Measurements from ENCODE around the gene TSPEAR. TPM values are rescaled to one million over a fixed set of nuclear protein-coding genes. Genes with fewer than 3 reads are reported as not detected.

TSPEAR gene
- total and polyA plus RNA-seq, 5 experiments from 2014 or later, result 0.07 TPM; not detected in 4

- POLR2A ChIA-PET, result interaction anchor here (0.6 kb wide), 1 partner anchor 261 kb away, joined by 7 read pairs; no protein-coding TSS in a partner anchor
- H3K4me3 Mint-ChIP-seq, result no peak overlapping the region
Observed at GRCh38 chr21:44533121-44533890, 178.1 kb downstream of the TSPEAR start.

GRCh38 chr21:44532712-44533111 lies 178.7 kb downstream of the TSPEAR start:
- no peaks in the 10 kb centered on the region for H3K36me3 Mint-ChIP-seq
- POLR2A ChIA-PET, result interaction anchor here (0.6 kb wide), 1 partner anchor 262 kb away, joined by 7 read pairs; no protein-coding TSS in a partner anchor
- H3K27ac Mint-ChIP-seq, result peak overlapping the region in 1 of 10 donors; percentile 34

More at GRCh38 chr21:44533121-44533890, 178.1 kb downstream of the TSPEAR start:
- H3K9me3 Mint-ChIP-seq, result no peaks in the 10 kb centered on the region
- peak in 1 of 10 donors; percentile 52 for DNase-seq
- peak overlapping the region in 1 of 10 donors; percentile 56 for H3K27ac Mint-ChIP-seq
- peaks cover 0 to 7% (median 2%) of the 10 kb centered on the region in 5 donors for H3K27me3 Mint-ChIP-seq
- no peak for ATAC-seq
- H3K36me3 Mint-ChIP-seq, result no peaks in the 10 kb centered on the region
- H3K4me1 Mint-ChIP-seq, result peaks cover 0 to 8% (median 1%) of the 10 kb centered on the region in 4 donors

GRCh38 chr21:44531606-44532564 lies 179.5 kb downstream of the TSPEAR start:
- Mint-ChIP-seq H3K9me3 (no peaks in the 10 kb centered on the region), H3K36me3 (no peaks in the 10 kb centered on the region), H3K4me1 (peaks cover 0 to 8% (median 1%) of the 10 kb centered on the region in 4 donors), H3K4me3 (no peak overlapping the region), H3K27me3 (peaks cover 0 to 6% (median 0%) of the 10 kb centered on the region in 5 donors), H3K27ac (no peak overlapping the region)
- POLR2A ChIA-PET, result no interaction called here
- DNase-seq (peak in 1 of 10 donors; percentile 28), ATAC-seq (no peak)

More at GRCh38 chr21:44532712-44533111, 178.7 kb downstream of the TSPEAR start:
- no peak for DNase-seq
- no peak overlapping the region for H3K4me3 Mint-ChIP-seq
- peaks cover 0 to 6% (median 2%) of the 10 kb centered on the region in 5 donors for H3K27me3 Mint-ChIP-seq
- no peak for ATAC-seq
- peaks cover 0 to 8% (median 1%) of the 10 kb centered on the region in 4 donors for H3K4me1 Mint-ChIP-seq
- H3K9me3 Mint-ChIP-seq, result no peaks in the 10 kb centered on the region

- Mint-ChIP-seq H3K36me3 (no peaks in the 10 kb centered on the region), H3K27me3 (peaks cover 0 to 6% (median 0%) of the 10 kb centered on the region in 5 donors), H3K4me1 (peaks cover 0 to 8% (median 1%) of the 10 kb centered on the region in 4 donors), H3K4me3 (no peak overlapping the region), H3K9me3 (no peaks in the 10 kb centered on the region), H3K27ac (peak overlapping the region in 1 of 10 donors; percentile 75)
- ATAC-seq (no peak), DNase-seq (peak in 2 of 10 donors; percentile 14 to 54)
- POLR2A ChIA-PET, result no interaction called here
Observed at GRCh38 chr21:44530903-44531605, 180.3 kb downstream of the TSPEAR start.

GRCh38 chr21:44530221-44530902 lies 181.0 kb downstream of the TSPEAR start:
- Mint-ChIP-seq H3K27me3 (peaks cover 0 to 6% (median 0%) of the 10 kb centered on the region in 5 donors), H3K9me3 (no peaks in the 10 kb centered on the region), H3K4me1 (peaks cover 0 to 8% (median 1%) of the 10 kb centered on the region in 4 donors), H3K27ac (peak overlapping the region in 3 of 10 donors; percentile 26 to 56 (median 48)), H3K4me3 (no peak overlapping the region), H3K36me3 (no peaks in the 10 kb centered on the region)
- peak in 1 of 10 donors; percentile 12 for DNase-seq
- POLR2A ChIA-PET, result no interaction called here
- ATAC-seq, result no peak

GRCh38 chr21:44529503-44530125 lies 181.8 kb downstream of the TSPEAR start:
- peak in 2 of 10 donors; percentile 13 to 44 for DNase-seq
- Mint-ChIP-seq H3K4me3 (no peak overlapping the region), H3K9me3 (no peaks in the 10 kb centered on the region), H3K36me3 (no peaks in the 10 kb centered on the region), H3K27me3 (peaks cover 0 to 6% (median 0%) of the 10 kb centered on the region in 5 donors), H3K27ac (peak overlapping the region in 1 of 10 donors; percentile 26), H3K4me1 (peaks cover 0 to 8% (median 1%) of the 10 kb centered on the region in 4 donors)
- POLR2A ChIA-PET, result interaction anchor here (0.6 kb wide), 2 partner anchors 99 to 311 kb away, joined by 3 read pairs; no protein-coding TSS in a partner anchor
- no peak for ATAC-seq

GRCh38 chr21:44529011-44529421 lies 182.4 kb downstream of the TSPEAR start:
- Mint-ChIP-seq H3K4me3 (no peak overlapping the region), H3K4me1 (peaks cover 0 to 8% (median 1%) of the 10 kb centered on the region in 4 donors), H3K9me3 (no peaks in the 10 kb centered on the region), H3K36me3 (no peaks in the 10 kb centered on the region), H3K27ac (peak overlapping the region in 2 of 10 donors; percentile 32 to 76), H3K27me3 (peaks cover 0 to 6% (median 0%) of the 10 kb centered on the region in 5 donors)
- no peak for ATAC-seq
- POLR2A ChIA-PET, result interaction anchor here (0.6 kb wide), 1 partner anchor 98 kb away, joined by 3 read pairs; no protein-coding TSS in a partner anchor
- peak in 1 of 10 donors; percentile 41 for DNase-seq

GRCh38 chr21:44528634-44528995 lies 182.8 kb downstream of the TSPEAR start:
- POLR2A ChIA-PET, result interaction anchor here (0.6 kb wide), 1 partner anchor 98 kb away, joined by 3 read pairs; no protein-coding TSS in a partner anchor
- peaks cover 0 to 8% (median 1%) of the 10 kb centered on the region in 4 donors for H3K4me1 Mint-ChIP-seq
- no peaks in the 10 kb centered on the region for H3K9me3 Mint-ChIP-seq
- no peak for ATAC-seq
- H3K27me3 Mint-ChIP-seq, result peaks cover 0 to 6% (median 0%) of the 10 kb centered on the region in 5 donors
- no peaks in the 10 kb centered on the region for H3K36me3 Mint-ChIP-seq
- no peak overlapping the region for H3K4me3 Mint-ChIP-seq
- DNase-seq, result no peak
- H3K27ac Mint-ChIP-seq, result peak overlapping the region in 1 of 10 donors; percentile 32

GRCh38 chr21:44527983-44528633 lies 183.3 kb downstream of the TSPEAR start:
- Mint-ChIP-seq H3K27me3 (peaks cover 0 to 6% (median 0%) of the 10 kb centered on the region in 5 donors), H3K36me3 (no peaks in the 10 kb centered on the region)
- DNase-seq, result peak in 1 of 10 donors; percentile 34

GRCh38 chr21:44527156-44527982 lies 184.0 kb downstream of the TSPEAR start:
- H3K4me1 Mint-ChIP-seq, result peaks cover 0 to 8% (median 1%) of the 10 kb centered on the region in 4 donors

More at GRCh38 chr21:44527983-44528633, 183.3 kb downstream of the TSPEAR start:
- H3K4me1 Mint-ChIP-seq, result peaks cover 0 to 8% (median 1%) of the 10 kb centered on the region in 4 donors
- peak overlapping the region in 3 of 10 donors; percentile 10 to 46 (median 43) for H3K27ac Mint-ChIP-seq
- H3K4me3 Mint-ChIP-seq, result no peak overlapping the region
- no peaks in the 10 kb centered on the region for H3K9me3 Mint-ChIP-seq
- POLR2A ChIA-PET, result no interaction called here
- ATAC-seq, result no peak

More at GRCh38 chr21:44527156-44527982, 184.0 kb downstream of the TSPEAR start:
- Mint-ChIP-seq H3K36me3 (no peaks in the 10 kb centered on the region), H3K27ac (peak overlapping the region in 1 of 10 donors; percentile 46), H3K9me3 (no peaks in the 10 kb centered on the region), H3K27me3 (peaks cover 0 to 6% (median 0%) of the 10 kb centered on the region in 5 donors), H3K4me3 (no peak overlapping the region)
- ATAC-seq, result no peak
- DNase-seq, result peak in 1 of 10 donors; percentile 42
- POLR2A ChIA-PET, result no interaction called here

All from naive thymus-derived CD8-positive, alpha-beta T cell (primary cell).